Endothelial cell (in vitro differentiated cells): ENCODE data around the gene TMEM165. TPM values are rescaled to one million over a fixed set of nuclear protein-coding genes. Genes with fewer than 3 reads are reported as not detected.

Experiments used
- DNase-seq: peaks from one replicate; pipeline ENCODE4 v3.0.0; 2021; ENCODE audit warnings: low spot score
- H3K27ac Mint-ChIP-seq: one replicate; pipeline ENCODE4 v1.8.0; 2021; ENCODE audit warnings: mixed read lengths, inconsistent platforms; ENCODE audit not compliant: unreplicated experiment
- H3K27me3 Mint-ChIP-seq: one replicate; pipeline ENCODE4 v1.8.0; 2021; ENCODE audit warnings: mild to moderate bottlenecking, moderate library complexity, mixed read lengths, inconsistent platforms; ENCODE audit not compliant: unreplicated experiment
- H3K36me3 Mint-ChIP-seq: one replicate; pipeline ENCODE4 v1.8.0; 2021; ENCODE audit warnings: mild to moderate bottlenecking, low read depth, mixed read lengths, inconsistent platforms; ENCODE audit not compliant: unreplicated experiment
- H3K4me1 Mint-ChIP-seq: one replicate; pipeline ENCODE4 v1.8.0; 2021; ENCODE audit warnings: mild to moderate bottlenecking, mixed read lengths, inconsistent platforms; ENCODE audit not compliant: unreplicated experiment
- H3K4me3 Mint-ChIP-seq: one replicate; pipeline ENCODE4 v1.8.0; 2021; ENCODE audit warnings: mild to moderate bottlenecking, mixed read lengths, inconsistent platforms; ENCODE audit not compliant: unreplicated experiment
- H3K9me3 Mint-ChIP-seq: one replicate; pipeline ENCODE4 v1.8.0; 2021; ENCODE audit warnings: mixed read lengths, inconsistent platforms; ENCODE audit not compliant: unreplicated experiment
- CTCF ChIP-seq: fragments of 200-600 bp; sonication (generic); IDR thresholded peaks from one replicate; pipeline ENCODE4 v1.5.0; 2021; ENCODE audit warnings: antibody characterized with exemption; ENCODE audit not compliant: unreplicated experiment
- total RNA-seq: library from RNA; stranded (reverse); fragmentation: NEBNext Ultra II Directional; extraction: Animal tissue kit (Norgen Biotek cat#: 25700); gene quantifications from one replicate; pipeline ENCODE4 v1.2.1, GENCODE V29; 2021; ENCODE audit not compliant: unreplicated experiment

Gene TMEM165
- total RNA-seq, 1 donor from 2014 or later: 197 TPM

GRCh38 chr4:55409468-55410171 is 13.9 kb downstream of the TMEM165 start:
- DNase-seq: no peak
- H3K27me3 Mint-ChIP-seq: no peaks in the 10 kb centered on the region
- H3K4me1 Mint-ChIP-seq: peaks cover 27% of the 10 kb centered on the region
- H3K4me3 Mint-ChIP-seq: no peak overlapping the region
- H3K36me3 Mint-ChIP-seq: peaks cover 15% of the 10 kb centered on the region
- H3K27ac Mint-ChIP-seq: no peak overlapping the region
- TF ChIP-seq CTCF: no peak
- H3K9me3 Mint-ChIP-seq: no peaks in the 10 kb centered on the region

GRCh38 chr4:55410431-55410830 is 14.7 kb downstream of the TMEM165 start:
- H3K27ac Mint-ChIP-seq: peak overlapping the region; percentile 24
- TF ChIP-seq CTCF: no peak
- H3K4me3 Mint-ChIP-seq: no peak overlapping the region
- H3K36me3 Mint-ChIP-seq: peaks cover 12% of the 10 kb centered on the region
- peaks cover 20% of the 10 kb centered on the region for H3K4me1 Mint-ChIP-seq
- DNase-seq: no peak
- H3K27me3 Mint-ChIP-seq: no peaks in the 10 kb centered on the region
- no peaks in the 10 kb centered on the region for H3K9me3 Mint-ChIP-seq

- Mint-ChIP-seq H3K36me3 (peaks cover 9% of the 10 kb centered on the region), H3K4me3 (no peak overlapping the region), H3K27me3 (no peaks in the 10 kb centered on the region), H3K9me3 (no peaks in the 10 kb centered on the region), H3K27ac (no peak overlapping the region), H3K4me1 (peaks cover 11% of the 10 kb centered on the region)
- DNase-seq: no peak
- TF ChIP-seq CTCF: no peak
Measured at GRCh38 chr4:55411621-55412020, 15.9 kb downstream of the TMEM165 start.

- Mint-ChIP-seq H3K4me1 (no peaks in the 10 kb centered on the region), H3K4me3 (no peak overlapping the region), H3K9me3 (no peaks in the 10 kb centered on the region), H3K27me3 (peaks cover 2% of the 10 kb centered on the region), H3K27ac (no peak overlapping the region), H3K36me3 (peaks cover 23% of the 10 kb centered on the region)
- no peak for TF ChIP-seq CTCF
- no peak for DNase-seq
Measured at GRCh38 chr4:55416176-55416575, 20.4 kb downstream of the TMEM165 start.

DNA sequence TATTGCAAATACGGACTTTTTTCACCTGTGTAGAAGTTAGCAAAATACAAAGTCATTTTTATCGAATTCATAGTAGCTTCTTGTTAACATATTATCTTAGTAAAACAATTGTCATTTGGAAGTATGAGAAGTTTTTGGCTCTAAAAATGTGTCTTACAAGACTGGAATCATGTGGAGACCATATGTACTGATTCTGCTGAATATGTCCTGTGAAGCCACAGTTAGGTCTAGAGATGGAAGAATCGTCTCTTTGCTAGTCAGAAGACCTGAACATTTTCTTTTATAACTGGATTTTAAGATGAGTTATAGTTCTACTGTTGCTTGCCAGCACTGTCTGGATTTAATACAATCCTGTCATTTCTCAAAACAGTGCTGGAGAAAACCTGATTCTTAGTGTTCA is 29.0 kb downstream of the TMEM165 start:
- Mint-ChIP-seq H3K4me3 (no peak overlapping the region), H3K27me3 (no peaks in the 10 kb centered on the region), H3K4me1 (peaks cover 10% of the 10 kb centered on the region), H3K9me3 (no peaks in the 10 kb centered on the region), H3K36me3 (peaks cover 45% of the 10 kb centered on the region), H3K27ac (no peak overlapping the region)
- no peak for TF ChIP-seq CTCF
- DNase-seq: no peak
